SK-N-MC (cell line): ENCODE results near the gene ADAMTSL3.

Experiments used
- EZH2 ChIP-seq: fragments of 200-600 bp; sonication (generic); IDR thresholded peaks from one replicate; pipeline ENCODE4 v1.6.1; 2017; ENCODE audit warnings: antibody characterized with exemption
- FOXP2 ChIP-seq: optimal IDR thresholded peaks from 2 replicates; pipeline ENCODE3; 2011; ENCODE audit warnings: mild to moderate bottlenecking, moderate library complexity; ENCODE audit not compliant: insufficient read depth; ENCODE audit errors: extremely low read length, control extremely low read depth
- POLR2AphosphoS5 ChIP-seq: IDR thresholded peaks from 2 replicates; pipeline ENCODE4 v1.6.1; 2012; ENCODE audit warnings: mild to moderate bottlenecking, low read depth, low read length, borderline replicate concordance

- TF ChIP-seq EZH2 (no peak), FOXP2 (no peak), POLR2AphosphoS5 (no peak)
These were observed 40.6 kb downstream of the ADAMTSL3 start for GRCh38 chr15:83694536-83694935.
